HepG2 (cell line): ENCODE results near the gene PLEKHG2. TPM values are rescaled to one million over a fixed set of nuclear protein-coding genes. Genes with fewer than 3 reads are reported as not detected.

Experiments
- ATAC-seq: fragments of 200-7000 bp; cut with Tn5 transposase; 3 replicates; pipeline ENCODE4 v1.9.1; 2020; ENCODE audit warnings: mild to moderate bottlenecking, moderate library complexity
- BruUV-seq: library from RNA; stranded (reverse); fragments of 400-500 nt; replicated peaks from 2 replicates; lab custom pipeline; 2021; lab: Mats Ljungman, UMichigan
- CTCF ChIA-PET: fragments of 300-600 bp; formaldehyde crosslinking; extraction: SDS; loops from one replicate; lab custom pipeline; 2021; ENCODE audit warnings: low total read pairs, inconsistent platforms, low intra/inter-chr PET ratio; lab: Yijun Ruan, JAX
- POLR2A ChIA-PET: fragments of 350-600 bp; sonication (Branson Sonifier 250); formaldehyde crosslinking; loops from one replicate; lab custom pipeline; 2020; ENCODE audit warnings: antibody characterized with exemption, inconsistent platforms; lab: Yijun Ruan, JAX
- DNase-seq: peaks from one replicate; pipeline ENCODE4 v3.0.0-alpha.2; 2015; ENCODE audit warnings: low spot score
- FAIRE-seq: peaks from 3 replicates; lab custom pipeline; 2011; peaks lifted over from hg19 to GRCh38; lab: Jason Lieb, UNC
- H2AFZ ChIP-seq: one replicate; pipeline ENCODE4 v1.6.1; 2011; ENCODE audit warnings: low read length, inconsistent platforms
- H3K27ac ChIP-seq: fragments of 300-600 bp; 3 replicates; pipeline ENCODE4 v1.8.0; 2011; ENCODE audit warnings: mixed run types, mild to moderate bottlenecking, mixed read lengths, low read length, inconsistent platforms; ENCODE audit not compliant: insufficient read depth; ENCODE audit errors: extremely low read length
- H3K27me3 ChIP-seq, 2 experiments: fragments of 200-600 bp in 1 of 2; 2 replicates in 1 of 2; 3 replicates in 1 of 2; pipeline versions ENCODE4 v1.6.0 to v1.8.0; 2011; ENCODE audit warnings: low read length in 2 of 2, mild to moderate bottlenecking in 2 of 2, moderate library complexity in 2 of 2, inconsistent platforms in 1 of 2; ENCODE audit not compliant: insufficient read depth in 2 of 2, control insufficient read depth in 1 of 2
- H3K36me3 ChIP-seq, 2 experiments: fragments of 200-600 bp in 1 of 2; replicated peaks in 1 of 2; 2 replicates in 1 of 2; 3 replicates in 1 of 2; pipeline versions ENCODE4 v1.5.1 to v1.8.0; 2011; ENCODE audit warnings: low read length in 2 of 2, inconsistent platforms in 1 of 2; ENCODE audit not compliant: insufficient read depth in 2 of 2, control insufficient read depth in 1 of 2
- H3K4me1 ChIP-seq: 2 replicates; pipeline ENCODE4 v1.5.1; 2012; ENCODE audit warnings: low read length, inconsistent platforms; ENCODE audit not compliant: insufficient read depth
- H3K4me2 ChIP-seq: 2 replicates; pipeline ENCODE4 v1.6.0; 2011; ENCODE audit warnings: low read depth, low read length, inconsistent platforms
- H3K4me3 ChIP-seq, 3 experiments: fragments of 200-600 bp in 1 of 3; sonication (generic), shearing (Covaris generic) in 1 of 3; replicated peaks in 1 of 3; 2 replicates each; pipeline ENCODE4 v1.5.1; 2011 to 2016; ENCODE audit warnings: low read length in 3 of 3, inconsistent platforms in 2 of 3, low read depth in 2 of 3, mild to moderate bottlenecking in 2 of 3, control low read depth in 1 of 3, mixed read lengths in 1 of 3; ENCODE audit not compliant: insufficient read depth in 1 of 3
- H3K79me2 ChIP-seq: one replicate; pipeline ENCODE4 v1.6.1; 2011; ENCODE audit warnings: low read length, inconsistent platforms; ENCODE audit not compliant: insufficient read depth
- H3K9ac ChIP-seq: 2 replicates; pipeline ENCODE4 v1.6.0; 2011; ENCODE audit warnings: mild to moderate bottlenecking, low read depth, low read length, inconsistent platforms; ENCODE audit not compliant: insufficient read depth
- H3K9me3 ChIP-seq: 2 replicates; pipeline ENCODE4 v1.5.1; 2012; ENCODE audit warnings: mild to moderate bottlenecking, low read length
- H4K20me1 ChIP-seq: 2 replicates; pipeline ENCODE4 v1.6.0; 2011; ENCODE audit warnings: inconsistent platforms, mild to moderate bottlenecking, low read length, moderate library complexity; ENCODE audit not compliant: insufficient read depth
- ISX ChIP-seq: sonication (generic); formaldehyde crosslinking; conservative IDR thresholded peaks from 2 replicates; pipeline ENCODE4 v1.5.0; 2020; ENCODE audit warnings: missing genetic modification reagents
- LBX2 ChIP-seq: sonication (generic); formaldehyde crosslinking; IDR thresholded peaks from 2 replicates; pipeline ENCODE4 v1.5.0; 2020; ENCODE audit warnings: missing genetic modification reagents, mild to moderate bottlenecking, borderline replicate concordance
- MTA3 ChIP-seq: sonication (generic); formaldehyde crosslinking; IDR thresholded peaks from 2 replicates; pipeline ENCODE4 v1.4.0; 2020; ENCODE audit warnings: missing genetic modification reagents
- NFE2 ChIP-seq: sonication (generic); formaldehyde crosslinking; IDR thresholded peaks from 2 replicates; pipeline ENCODE4 v1.4.0; 2020; ENCODE audit warnings: missing genetic modification reagents
- NFIC ChIP-seq: IDR thresholded peaks from 2 replicates; pipeline ENCODE4 v1.6.1; 2012; ENCODE audit warnings: mild to moderate bottlenecking, low read length, inconsistent platforms
- SMYD3 ChIP-seq: sonication (generic); formaldehyde crosslinking; IDR thresholded peaks from 2 replicates; pipeline ENCODE4 v1.8.1; 2023; ENCODE audit warnings: mild to moderate bottlenecking, missing genetic modification reagents
- ZHX1 ChIP-seq: sonication (generic); formaldehyde crosslinking; IDR thresholded peaks from 2 replicates; pipeline ENCODE4 v1.8.1; 2022; ENCODE audit warnings: low read depth, mild to moderate bottlenecking, missing genetic modification reagents
- ZNF275 ChIP-seq: sonication (generic); formaldehyde crosslinking; IDR thresholded peaks from 2 replicates; pipeline ENCODE4 v1.8.0; 2022; ENCODE audit warnings: missing genetic modification reagents, mild to moderate bottlenecking, inconsistent platforms, borderline replicate concordance
- ZNF281 ChIP-seq: sonication (generic); formaldehyde crosslinking; IDR thresholded peaks from 2 replicates; pipeline ENCODE4 v1.4.0; 2020; ENCODE audit warnings: missing genetic modification reagents, borderline replicate concordance
- ZNF496 ChIP-seq: sonication (generic); formaldehyde crosslinking; IDR thresholded peaks from 2 replicates; pipeline ENCODE4 v1.8.1; 2023; ENCODE audit warnings: mild to moderate bottlenecking, moderate library complexity, missing genetic modification reagents; ENCODE audit not compliant: insufficient replicate concordance
- ZNF598 ChIP-seq: sonication (generic); formaldehyde crosslinking; IDR thresholded peaks from 2 replicates; pipeline ENCODE4 v1.5.1; 2020; ENCODE audit warnings: mild to moderate bottlenecking, missing genetic modification reagents, borderline replicate concordance
- ZSCAN30 ChIP-seq: sonication (generic); formaldehyde crosslinking; IDR thresholded peaks from 2 replicates; pipeline ENCODE4 v1.5.0; 2020; ENCODE audit warnings: mild to moderate bottlenecking, missing genetic modification reagents
- ZSCAN5A ChIP-seq: sonication (generic); formaldehyde crosslinking; IDR thresholded peaks from 2 replicates; pipeline ENCODE4 v1.8.0; 2022; ENCODE audit warnings: mild to moderate bottlenecking, missing genetic modification reagents, borderline replicate concordance
- WGBS: methylation state at CpG from one replicate; pipeline ENCODE4 v1.1.6; 2017; ENCODE audit warnings: low lambda C conversion rate; 5-methylcytosine and 5-hydroxymethylcytosine counted together
- in situ Hi-C: cut with HindIII; loops from 2 replicates; pipeline ENCODE4 v1.10.0; 2017; ENCODE audit warnings: low pct_unique_long_range_greater_than_20kb; ENCODE audit not compliant: extremely low pct_ligation_motif_present
- intact Hi-C: fragments of 100-400 bp; cut with micrococcal nuclease; formaldehyde crosslinking; loops from one replicate; pipeline ENCODE4 v1.10.0; 2022; ENCODE audit not compliant: unreplicated experiment
- polyA plus RNA-seq, 8 experiments: library from polyadenylated mRNA; depleted of rRNA in 3 of 8; stranded (reverse) in 7 of 8; unstranded in 1 of 8; fragments of >200 nt; fragmentation: Illumina TruSeq in 4 of 8; extraction: Trizol in 4 of 8; gene quantifications; 2 replicates each; pipeline versions ENCODE4 v1.2.1 to v1.2.3, GENCODE V29; 2011 to 2016; ENCODE audit warnings: low read depth in 4 of 8, missing spikeins in 1 of 8, mixed read lengths in 1 of 8; ENCODE audit not compliant: insufficient read depth in 1 of 8
- total RNA-seq, 5 experiments: library from RNA; depleted of rRNA; stranded (reverse); fragments of >200 nt; fragmentation: Illumina TruSeq; extraction: Trizol; gene quantifications; 2 replicates each; pipeline ENCODE4 v1.2.3, GENCODE V29; 2016; ENCODE audit warnings: low read depth in 1 of 5

PLEKHG2 gene
- total and polyA plus RNA-seq, 2 of the 13 experiments (the other 11 are each of a cell fraction or from before 2014, with no cell fraction given), result 3.6 to 6.8 TPM

- WGBS, result under 1% methylated on average over 38 of the region's 61 CpGs
- CTCF ChIA-PET, result no interaction called here
- H3K4me1 ChIP-seq, result peaks cover 76% of the 10 kb centered on the region
- TF ChIP-seq NFIC (no peak), ZNF598 (CRISPR knock-in tag) (peak; percentile 90; the same call in 1 of the 2 replicates), ZNF496 (no peak), ZNF275 (CRISPR knock-in tag) (no peak; the same call in 1 of the 2 replicates), ZNF281 (no peak; the same call in 1 of the 2 replicates), ZSCAN30 (CRISPR knock-in tag) (0 out of 2 replicates have a peak, but pooled peaks have one; percentile 65), MTA3 (no peak), ZSCAN5A (CRISPR knock-in tag) (no peak), ZHX1 (CRISPR knock-in tag) (peak; percentile 63; the same call in 1 of the 2 replicates), LBX2 (no peak; the same call in 1 of the 2 replicates), NFE2 (CRISPR knock-in tag) (0 out of 2 replicates have a peak, but pooled peaks have one; percentile 11), ISX (no peak), SMYD3 (CRISPR knock-in tag) (no peak)
These were observed 23.3 kb downstream of the PLEKHG2 start, which contains the start of gene RPS16 for GRCh38 chr19:39435499-39436349. Gene RPS16, minus strand, starts transcription at chr19:39435949. Its CDS starts 54 bp downstream, at chr19:39435895.

More at GRCh38 chr19:39435499-39436349, 23.3 kb downstream of the PLEKHG2 start, which contains the start of gene RPS16:
- ATAC-seq, result peak; percentile 89
- POLR2A ChIA-PET, result interaction anchor here (0.6 to 1.8 kb wide), 41 partner anchors 9 to 535 kb away, joined by 3 to 78 read pairs (median 5); partner anchors contain the start of genes EID2, EID2B, FBL and MED29
- peak; percentile 42 for FAIRE-seq
- H3K79me2 ChIP-seq, result peaks cover 24% of the 10 kb centered on the region
- no TSS peak for BruUV-seq
- in situ Hi-C loops, result no loop called here
- no peak within 1 kb of the TSS for H2AFZ ChIP-seq
- H3K9ac ChIP-seq, result peak within 1 kb of the TSS; percentile 99
- intact Hi-C loops, result no loop called here
- H3K27ac ChIP-seq, result peak within 1 kb of the TSS; percentile 88
- H3K4me3 ChIP-seq, result peak within 1 kb of the TSS; percentile 91 to 100 (median 99)
- peaks cover 11 to 26% of the 10 kb centered on the region in 2 experiments for H3K36me3 ChIP-seq
- H4K20me1 ChIP-seq, result peaks cover 29% of the 10 kb centered on the region
- no peaks in the 10 kb centered on the region; a peak in 1 of 5 replicates for H3K27me3 ChIP-seq
- DNase-seq, result peak; percentile 94
- H3K4me2 ChIP-seq, result peak within 1 kb of the TSS; percentile 95
- H3K9me3 ChIP-seq, result no peaks in the 10 kb centered on the region
